NCI-H2227 (cell line): Measurements from ENCODE around the gene SMAP1.
"Not testable (repeated sequence)": the region's sequence is repeated elsewhere in the genome, so short reads cannot be mapped to it uniquely, and the experiment has no call there.

Experiments used
- DNase-seq: peaks from one replicate; lab custom pipeline; 2025; ENCODE audit not compliant: unreplicated experiment; lab: John Stamatoyannopoulos, UW

The SMAP1 gene

DNA sequence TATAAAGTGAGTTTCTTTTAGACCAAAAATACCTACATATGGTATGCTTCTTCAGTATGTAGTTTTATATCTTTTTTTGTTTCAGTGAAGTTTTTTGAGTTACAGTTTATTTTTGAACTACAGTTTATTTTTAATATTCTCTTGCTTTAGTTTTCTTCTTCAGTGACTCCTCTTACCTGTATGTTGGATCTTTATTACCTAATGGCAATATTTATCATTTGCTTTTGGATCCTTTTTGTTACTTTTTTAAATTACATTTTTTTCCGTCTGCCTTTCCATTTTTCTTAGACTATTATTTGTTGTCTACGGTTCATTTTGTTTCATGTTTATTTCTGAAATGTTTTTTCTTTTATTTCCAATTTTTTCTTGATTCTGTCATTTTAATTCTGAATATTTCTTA, 71.9 kb downstream of the SMAP1 start:
- no peak for DNase-seq

GRCh38 chr6:70740746-70741145, 73.1 kb downstream of the SMAP1 start:
- DNase-seq: not testable (repeated sequence)

- DNase-seq: not testable (repeated sequence)
Observed at GRCh38 chr6:70742462-70742861, 74.8 kb downstream of the SMAP1 start.

- no peak for DNase-seq
Observed at GRCh38 chr6:70753870-70754380, 86.2 kb downstream of the SMAP1 start.

DNA sequence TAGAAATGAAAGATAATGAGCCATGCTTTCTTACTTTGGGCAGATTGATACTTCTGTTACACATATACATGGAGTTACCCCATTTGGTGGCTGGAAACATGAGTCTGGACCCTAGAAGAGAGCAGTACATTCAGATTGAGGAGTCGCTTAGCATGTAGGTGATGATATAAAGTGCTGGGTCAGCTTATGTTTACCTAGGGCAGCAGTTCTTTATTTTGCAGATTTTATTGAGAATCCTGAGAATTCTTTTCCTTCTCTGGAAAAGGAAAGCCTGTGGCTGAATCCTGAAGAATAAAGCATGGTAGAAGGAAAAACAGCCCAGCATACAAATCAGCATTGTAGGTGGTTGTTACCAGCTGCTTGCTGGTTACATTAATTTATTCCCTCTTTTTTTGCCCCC, 91.2 kb downstream of the SMAP1 start:
- no peak for DNase-seq

DNA sequence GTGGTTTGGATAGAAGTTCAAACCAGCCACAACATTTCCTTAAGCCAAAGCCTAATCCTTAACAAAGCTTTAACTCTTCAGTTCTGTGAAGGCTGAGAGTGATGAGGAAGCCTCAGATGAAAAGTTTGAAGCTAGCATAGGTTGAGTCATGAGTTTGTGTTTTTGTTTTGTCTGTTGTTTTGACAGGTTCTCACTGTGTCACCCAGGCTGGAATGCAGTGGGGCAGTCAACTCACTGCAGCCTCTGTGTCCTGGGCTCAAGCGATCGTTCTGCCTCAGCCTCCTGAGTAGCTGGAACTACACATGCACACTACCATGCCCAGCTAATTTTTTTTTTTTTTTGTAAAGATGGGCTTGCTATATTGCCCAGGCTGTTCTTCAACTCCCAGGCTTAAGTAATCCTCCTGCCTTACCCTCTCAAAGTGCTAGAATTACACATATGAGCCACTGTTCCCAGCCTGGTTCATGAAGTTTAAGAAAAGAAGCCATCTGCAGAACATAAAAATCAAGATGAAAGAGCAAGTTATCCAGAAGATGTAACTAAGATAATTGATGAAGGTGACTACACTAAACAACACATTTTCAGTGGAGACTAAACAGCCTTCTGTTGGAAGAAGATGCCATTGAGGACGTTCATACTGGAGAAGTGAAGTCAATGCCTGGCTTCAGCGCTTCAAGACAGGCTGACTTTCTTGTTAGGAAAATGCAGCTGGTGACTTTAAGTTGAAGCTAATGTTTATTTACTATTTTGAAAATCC, 96.2 kb downstream of the SMAP1 start:
- no peak for DNase-seq

DNA sequence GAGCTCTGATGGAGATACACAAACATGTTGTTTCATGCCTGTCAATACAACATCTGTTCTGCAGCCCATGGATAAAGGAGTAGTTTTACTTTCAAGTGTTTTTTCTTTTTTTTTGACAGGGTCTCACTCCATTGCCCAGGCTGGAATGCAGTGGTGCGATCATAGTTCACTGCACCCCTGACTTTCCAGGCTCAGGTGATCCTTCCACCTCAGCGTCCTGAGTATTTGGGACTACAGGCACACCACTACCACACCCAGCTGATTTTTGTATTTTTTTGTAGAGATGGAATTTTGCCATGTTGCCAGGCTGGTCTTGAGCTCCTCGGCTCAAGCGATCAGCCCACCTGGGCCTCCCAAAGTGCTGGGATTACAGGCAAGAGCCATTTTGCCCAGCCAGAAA, 97.0 kb downstream of the SMAP1 start:
- no peak for DNase-seq

DNA sequence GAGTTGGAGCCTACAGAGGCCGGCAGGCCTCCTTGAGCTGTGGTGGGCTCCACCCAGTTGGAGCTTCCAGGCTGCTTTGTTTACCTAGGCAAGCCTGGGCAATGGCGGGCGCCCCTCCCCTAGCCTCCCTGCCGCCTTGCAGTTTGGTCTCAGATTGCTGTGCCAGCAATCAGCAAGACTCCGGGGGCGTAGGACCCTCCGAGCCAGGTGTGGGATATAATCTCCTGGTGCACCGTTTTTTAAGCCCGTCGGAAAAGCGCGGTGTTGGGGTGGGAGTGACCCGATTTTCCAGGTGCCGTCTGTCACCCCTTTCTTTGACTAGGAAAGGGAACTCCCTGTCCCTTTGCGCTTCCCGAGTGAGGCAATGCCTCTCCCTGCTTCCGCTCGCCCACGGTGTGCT, 103.7 kb downstream of the SMAP1 start:
- DNase-seq: not testable (repeated sequence)

GRCh38 chr6:70779934-70780333, 112.3 kb downstream of the SMAP1 start:
- no peak for DNase-seq

DNA sequence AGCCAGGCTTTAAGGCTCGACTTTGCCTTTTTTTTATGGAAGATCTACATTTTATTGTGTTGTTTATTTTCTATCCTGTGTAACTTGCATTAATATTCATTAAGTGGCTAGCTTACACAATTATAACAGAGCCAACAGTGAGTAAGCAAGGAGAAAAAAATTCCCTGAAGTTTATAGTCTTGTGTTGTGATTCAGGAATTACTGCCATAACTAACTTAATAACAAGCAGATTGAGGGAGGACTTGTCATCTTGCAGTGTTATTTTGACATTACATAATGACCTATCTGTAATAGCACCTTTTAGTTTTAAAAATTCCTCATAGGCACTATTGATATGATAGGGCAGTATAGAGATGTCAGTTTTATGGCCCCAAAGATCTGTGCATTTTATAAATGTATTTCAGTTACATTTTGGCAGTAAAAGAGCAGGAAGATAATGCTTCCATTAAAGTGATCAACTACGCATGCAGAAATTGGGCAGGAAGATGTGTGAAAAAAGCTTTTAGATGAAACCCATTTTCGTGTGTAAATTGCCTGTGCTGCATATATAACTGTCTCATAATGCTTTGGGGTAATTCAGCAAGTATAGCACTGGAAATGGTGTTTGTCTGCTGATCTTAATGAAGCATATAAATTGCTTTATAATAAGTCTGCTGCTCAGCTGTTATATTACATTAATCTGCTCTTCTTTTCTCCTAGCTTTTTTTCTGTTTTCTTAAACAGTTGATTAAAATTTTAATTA, 123.0 kb downstream of the SMAP1 start:
- no peak for DNase-seq

GRCh38 chr6:70797625-70798024, 129.9 kb downstream of the SMAP1 start:
- DNase-seq: no peak

GRCh38 chr6:70806086-70806485, 138.4 kb downstream of the SMAP1 start:
- DNase-seq: no peak

DNA sequence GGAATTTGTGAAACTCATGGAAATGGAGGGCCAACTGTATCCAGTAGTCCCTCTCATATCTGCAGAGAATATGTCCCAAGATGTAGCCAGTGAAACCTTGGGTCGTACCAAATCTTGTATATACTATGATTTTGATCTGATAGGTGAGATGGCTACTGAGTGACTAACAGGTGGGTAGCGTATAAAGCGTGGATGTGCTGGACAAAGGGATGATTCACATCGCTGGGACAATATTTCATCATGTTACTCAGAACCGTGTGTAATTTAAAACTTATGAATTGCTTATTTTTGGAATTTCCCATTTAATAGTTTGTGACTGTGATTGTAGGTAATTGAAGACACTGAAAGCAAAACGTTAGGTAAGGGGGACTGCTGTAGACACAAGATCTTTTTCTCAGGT, 144.1 kb downstream of the SMAP1 start:
- DNase-seq: no peak

DNA sequence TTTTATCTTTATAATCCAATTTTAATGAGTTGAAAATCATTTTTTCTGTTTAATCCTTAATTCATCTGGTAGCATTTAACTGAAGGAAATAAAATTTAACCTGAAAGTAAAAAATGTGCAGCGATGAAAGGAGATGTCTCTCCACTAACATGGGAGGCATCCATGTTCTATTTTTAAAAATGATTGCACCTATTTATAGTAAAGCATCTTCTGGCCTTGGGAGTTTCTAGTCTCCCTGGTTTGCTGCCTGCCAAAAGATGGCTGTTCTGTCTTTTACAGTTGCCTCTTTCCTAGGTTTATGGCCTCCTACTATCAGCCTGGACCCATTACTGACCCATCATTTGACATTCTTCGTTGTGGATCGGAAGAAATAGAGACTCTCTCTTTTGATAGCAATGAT, 146.2 kb downstream of the SMAP1 start:
- no peak for DNase-seq

DNA sequence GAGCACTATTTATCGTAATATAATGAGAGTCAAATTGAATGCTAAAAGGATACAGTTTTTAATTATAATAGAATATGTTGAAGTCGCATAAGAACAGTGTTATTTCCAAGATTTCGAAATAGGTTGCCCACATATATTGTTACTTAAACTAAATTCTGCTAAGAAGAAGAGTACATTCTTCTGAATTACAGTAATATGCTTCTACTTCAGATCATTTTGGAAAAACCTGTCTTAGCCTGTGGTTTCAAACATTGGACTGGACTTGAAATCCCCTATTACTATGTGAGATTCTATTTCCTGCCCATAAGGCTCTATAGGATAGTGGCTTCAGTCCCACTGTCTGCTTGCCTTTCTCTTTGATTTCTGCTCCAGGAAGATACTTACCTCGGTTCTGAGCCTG, 152.0 kb downstream of the SMAP1 start:
- DNase-seq: no peak

DNA sequence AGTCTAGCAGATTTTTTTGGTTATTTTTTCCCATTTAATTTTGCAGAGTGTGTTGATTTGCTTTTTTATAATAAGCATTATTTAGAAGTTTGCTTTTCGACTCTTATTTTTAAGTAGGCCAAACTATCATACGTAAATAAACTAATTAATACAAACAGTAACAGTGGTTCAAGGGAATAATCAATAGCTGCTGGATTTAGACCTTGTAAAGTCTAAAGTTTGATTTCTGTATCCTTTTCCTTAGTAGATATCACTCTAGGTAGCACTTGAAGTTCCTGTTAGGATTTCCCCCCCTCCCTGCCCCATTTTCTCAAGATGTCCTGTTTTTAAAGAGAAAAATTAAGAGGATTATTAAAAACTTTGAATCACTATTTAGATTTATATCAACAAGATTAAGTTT, 153.1 kb downstream of the SMAP1 start:
- DNase-seq: no peak

- no peak for DNase-seq
Observed at GRCh38 chr6:70821751-70822150, 154.1 kb downstream of the SMAP1 start.

DNA sequence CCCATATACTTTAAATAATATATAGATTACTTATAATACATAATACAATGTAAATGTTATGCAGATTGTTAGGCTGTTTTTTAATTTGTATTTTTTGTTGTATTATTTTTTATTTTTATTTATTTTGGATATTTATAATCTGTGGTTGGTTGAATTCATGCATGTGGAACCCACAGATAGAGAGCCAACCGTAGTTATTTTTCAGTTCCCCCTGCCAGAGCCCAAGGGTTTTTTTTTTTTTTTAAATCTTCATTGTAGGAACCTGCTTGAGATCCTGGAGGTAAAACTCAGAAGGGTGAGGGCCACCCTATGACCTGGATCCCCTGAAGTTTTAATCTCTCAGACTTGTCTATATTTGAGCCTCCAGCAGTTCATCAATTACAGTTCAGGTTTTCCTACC, 156.0 kb downstream of the SMAP1 start:
- no peak for DNase-seq

DNA sequence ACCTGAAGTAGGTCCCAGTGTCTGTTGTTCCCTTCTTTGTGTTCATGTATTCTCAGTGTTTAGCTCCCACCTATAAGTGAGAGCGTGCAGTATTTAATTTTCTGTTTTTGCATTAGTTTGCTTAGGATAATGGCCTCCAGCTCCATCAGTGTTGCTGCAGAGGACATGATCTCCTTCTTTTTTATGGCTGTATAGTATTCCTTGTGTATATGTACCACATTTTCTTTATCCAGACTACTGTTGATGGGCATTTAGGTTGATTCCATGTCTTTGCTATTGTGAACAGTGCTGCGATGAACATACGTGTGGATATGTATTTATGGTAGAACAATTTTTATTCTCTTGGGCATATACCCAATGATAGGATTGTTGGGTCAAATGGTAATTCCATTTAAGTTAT, 163.7 kb downstream of the SMAP1 start:
- DNase-seq: no peak

- no peak for DNase-seq
Observed at GRCh38 chr6:70834520-70834919, 166.8 kb downstream of the SMAP1 start.

- no peak for DNase-seq
Observed at GRCh38 chr6:70838907-70839285, 171.2 kb downstream of the SMAP1 start.
